CD8-positive, alpha-beta memory T cell (primary cell): Measurements from ENCODE around the gene SCTR. TPM values are rescaled to one million over a fixed set of nuclear protein-coding genes. Genes with fewer than 3 reads are reported as not detected.

Experiments
- CTCF ChIA-PET: fragments of 350-600 bp; sonication (Branson Sonifier 250); formaldehyde crosslinking; loops from one replicate; lab custom pipeline; 2021; ENCODE audit warnings: antibody characterized with exemption; lab: Charles Lee
- POLR2A ChIA-PET: fragments of 350-600 bp; sonication (Branson Sonifier 250); formaldehyde crosslinking; loops from one replicate; lab custom pipeline; 2021; ENCODE audit warnings: antibody characterized with exemption; lab: Charles Lee
- DNase-seq, 5 donors: peaks; one replicate each; pipeline versions ENCODE4 v3.0.0 to v3.0.0-alpha.2; 2020 to 2022; ENCODE audit warnings: mixed read lengths in 1 of 5
- H3K27ac ChIP-seq: one replicate; pipeline ENCODE4 v1.7.0; 2013; ENCODE audit warnings: low read depth, mild to moderate bottlenecking, low read length, moderate library complexity
- H3K27me3 ChIP-seq: 2 replicates; pipeline ENCODE4 v1.7.0; 2013; ENCODE audit warnings: low read length, mild to moderate bottlenecking; ENCODE audit not compliant: insufficient read depth, poor library complexity, severe bottlenecking
- H3K36me3 ChIP-seq: 2 replicates; pipeline ENCODE4 v1.7.0; 2013; ENCODE audit warnings: mild to moderate bottlenecking, low read length, moderate library complexity; ENCODE audit not compliant: insufficient read depth
- H3K4me1 ChIP-seq: 2 replicates; pipeline ENCODE4 v1.7.0; 2013; ENCODE audit warnings: mild to moderate bottlenecking, low read length, moderate library complexity; ENCODE audit not compliant: insufficient read depth
- H3K4me3 ChIP-seq: 2 replicates; pipeline ENCODE4 v1.7.0; 2013; ENCODE audit warnings: mild to moderate bottlenecking, low read length
- H3K9me3 ChIP-seq: 2 replicates; pipeline ENCODE4 v1.7.0; 2013; ENCODE audit warnings: mild to moderate bottlenecking, low read length
- H3K27ac Mint-ChIP-seq, 8 donors: one replicate each; pipeline ENCODE4 v1.8.0; 2020 to 2021; ENCODE audit warnings: mixed read lengths in 8 of 8, mild to moderate bottlenecking in 6 of 8, inconsistent platforms in 3 of 8, moderate library complexity in 3 of 8
- H3K27me3 Mint-ChIP-seq, 2 donors: one replicate each; pipeline ENCODE4 v1.8.0; 2020 to 2021; ENCODE audit warnings: mixed read lengths in 2 of 2, mild to moderate bottlenecking in 1 of 2, moderate library complexity in 1 of 2
- H3K36me3 Mint-ChIP-seq, 3 donors: one replicate each; pipeline ENCODE4 v1.8.0; 2020 to 2021; ENCODE audit warnings: mixed read lengths in 3 of 3, inconsistent platforms in 1 of 3, mild to moderate bottlenecking in 1 of 3
- H3K4me1 Mint-ChIP-seq, 3 donors: one replicate each; pipeline ENCODE4 v1.8.0; 2020 to 2021; ENCODE audit warnings: mixed read lengths in 3 of 3, inconsistent platforms in 1 of 3, mild to moderate bottlenecking in 1 of 3
- H3K4me3 Mint-ChIP-seq, 7 donors: one replicate each; pipeline ENCODE4 v1.8.0; 2020 to 2021; ENCODE audit warnings: mixed read lengths in 7 of 7, mild to moderate bottlenecking in 6 of 7, moderate library complexity in 4 of 7, inconsistent platforms in 2 of 7
- H3K9me3 Mint-ChIP-seq, 5 donors: one replicate each; pipeline ENCODE4 v1.8.0; 2020 to 2022; ENCODE audit warnings: mixed read lengths in 5 of 5, mild to moderate bottlenecking in 3 of 5, moderate library complexity in 2 of 5, inconsistent platforms in 1 of 5
- polyA plus RNA-seq: library from polyadenylated mRNA; unstranded; fragments of 300-500 nt; fragmentation: Illumina TruSeq; gene quantifications from one replicate; pipeline ENCODE4 v1.2.3, GENCODE V29; 2021
- total RNA-seq, 2 experiments: library from RNA; stranded (reverse); gene quantifications; one replicate each; pipeline ENCODE4 v1.2.3, GENCODE V29; 2021

SCTR gene
- total and polyA plus RNA-seq, 3 experiments from 2014 or later = not detected

- peaks cover 4% of the 10 kb centered on the region for H3K27me3 ChIP-seq
- peaks cover 0 to 7% (median 0%) of the 10 kb centered on the region in 5 donors for H3K9me3 Mint-ChIP-seq
- DNase-seq = no peak
- ChIA-PET POLR2A (no interaction called here), CTCF (no interaction called here)
- no peaks in the 10 kb centered on the region for H3K9me3 ChIP-seq
- H3K27ac Mint-ChIP-seq = no peak overlapping the region
- no peaks in the 10 kb centered on the region for H3K4me1 ChIP-seq
- no peak overlapping the region for H3K27ac ChIP-seq
- no peaks in the 10 kb centered on the region for H3K4me1 Mint-ChIP-seq
- H3K36me3 Mint-ChIP-seq = no peaks in the 10 kb centered on the region
- no peaks in the 10 kb centered on the region for H3K36me3 ChIP-seq
- H3K4me3 ChIP-seq = no peak overlapping the region
- H3K4me3 Mint-ChIP-seq = no peak overlapping the region
- H3K27me3 Mint-ChIP-seq = peaks cover 17 to 77% of the 10 kb centered on the region in 2 donors
Measured at GRCh38 chr2:119423811-119424210, 100.5 kb downstream of the SCTR start.

- H3K27ac Mint-ChIP-seq = no peak overlapping the region
- H3K9me3 ChIP-seq = no peaks in the 10 kb centered on the region
- H3K36me3 Mint-ChIP-seq = no peaks in the 10 kb centered on the region
- ChIA-PET POLR2A (no interaction called here), CTCF (no interaction called here)
- DNase-seq = no peak
- peaks cover 4% of the 10 kb centered on the region for H3K27me3 ChIP-seq
- H3K27ac ChIP-seq = no peak overlapping the region
- H3K4me1 ChIP-seq = no peaks in the 10 kb centered on the region
- H3K4me1 Mint-ChIP-seq = no peaks in the 10 kb centered on the region
- peaks cover 17 to 75% of the 10 kb centered on the region in 2 donors for H3K27me3 Mint-ChIP-seq
- no peaks in the 10 kb centered on the region for H3K36me3 ChIP-seq
- no peak overlapping the region for H3K4me3 Mint-ChIP-seq
- peaks cover 0 to 7% (median 0%) of the 10 kb centered on the region in 5 donors for H3K9me3 Mint-ChIP-seq
- H3K4me3 ChIP-seq = no peak overlapping the region
Measured at GRCh38 chr2:119423108-119423444, 101.2 kb downstream of the SCTR start.

- Histone ChIP-seq H3K27ac (no peak overlapping the region), H3K36me3 (no peaks in the 10 kb centered on the region), H3K4me1 (no peaks in the 10 kb centered on the region), H3K4me3 (no peak overlapping the region), H3K9me3 (no peaks in the 10 kb centered on the region), H3K27me3 (peaks cover 4% of the 10 kb centered on the region)
- Mint-ChIP-seq H3K27me3 (peaks cover 19 to 73% of the 10 kb centered on the region in 2 donors), H3K27ac (no peak overlapping the region), H3K36me3 (no peaks in the 10 kb centered on the region), H3K4me3 (no peak overlapping the region), H3K9me3 (peaks cover 0 to 7% (median 0%) of the 10 kb centered on the region in 5 donors), H3K4me1 (no peaks in the 10 kb centered on the region)
- no peak for DNase-seq
- ChIA-PET POLR2A (no interaction called here), CTCF (no interaction called here)
Measured at GRCh38 chr2:119422360-119423107, 101.7 kb downstream of the SCTR start.

GRCh38 chr2:119421741-119422140 lies 102.5 kb downstream of the SCTR start:
- no peaks in the 10 kb centered on the region for H3K9me3 ChIP-seq
- Mint-ChIP-seq H3K4me1 (no peaks in the 10 kb centered on the region), H3K27me3 (peaks cover 17 to 71% of the 10 kb centered on the region in 2 donors), H3K36me3 (no peaks in the 10 kb centered on the region), H3K4me3 (no peak overlapping the region), H3K27ac (no peak overlapping the region), H3K9me3 (peaks cover 0 to 7% (median 0%) of the 10 kb centered on the region in 5 donors)
- H3K4me3 ChIP-seq = no peak overlapping the region
- H3K36me3 ChIP-seq = no peaks in the 10 kb centered on the region
- no peaks in the 10 kb centered on the region for H3K4me1 ChIP-seq
- ChIA-PET POLR2A (no interaction called here), CTCF (no interaction called here)
- no peak overlapping the region for H3K27ac ChIP-seq
- H3K27me3 ChIP-seq = peaks cover 4% of the 10 kb centered on the region
- DNase-seq = no peak

GRCh38 chr2:119421304-119421703 lies 103.0 kb downstream of the SCTR start:
- Histone ChIP-seq H3K4me3 (no peak overlapping the region), H3K9me3 (no peaks in the 10 kb centered on the region), H3K27me3 (peaks cover 4% of the 10 kb centered on the region), H3K27ac (no peak overlapping the region), H3K36me3 (no peaks in the 10 kb centered on the region), H3K4me1 (no peaks in the 10 kb centered on the region)
- no peak overlapping the region for H3K27ac Mint-ChIP-seq
- H3K27me3 Mint-ChIP-seq = peaks cover 17 to 66% of the 10 kb centered on the region in 2 donors
- no peaks in the 10 kb centered on the region for H3K36me3 Mint-ChIP-seq
- POLR2A ChIA-PET = no interaction called here
- H3K4me1 Mint-ChIP-seq = no peaks in the 10 kb centered on the region
- H3K9me3 Mint-ChIP-seq = peaks cover 0 to 7% (median 0%) of the 10 kb centered on the region in 5 donors
- CTCF ChIA-PET = no interaction called here
- no peak overlapping the region for H3K4me3 Mint-ChIP-seq
- no peak for DNase-seq

GRCh38 chr2:119419803-119420508 lies 104.3 kb downstream of the SCTR start:
- DNase-seq = no peak
- Histone ChIP-seq H3K9me3 (no peaks in the 10 kb centered on the region), H3K4me1 (no peaks in the 10 kb centered on the region), H3K36me3 (no peaks in the 10 kb centered on the region), H3K27me3 (peaks cover under 1% of the 10 kb centered on the region), H3K27ac (no peak overlapping the region), H3K4me3 (no peak overlapping the region)
- CTCF ChIA-PET = no interaction called here
- Mint-ChIP-seq H3K4me3 (no peak overlapping the region), H3K27me3 (peaks cover 17 to 59% of the 10 kb centered on the region in 2 donors), H3K27ac (no peak overlapping the region), H3K36me3 (no peaks in the 10 kb centered on the region), H3K9me3 (peaks cover 0 to 7% (median 0%) of the 10 kb centered on the region in 5 donors), H3K4me1 (no peaks in the 10 kb centered on the region)
- POLR2A ChIA-PET = no interaction called here

- Histone ChIP-seq H3K27me3 (no peaks in the 10 kb centered on the region), H3K9me3 (no peaks in the 10 kb centered on the region), H3K4me3 (no peak overlapping the region), H3K4me1 (no peaks in the 10 kb centered on the region), H3K27ac (no peak overlapping the region), H3K36me3 (no peaks in the 10 kb centered on the region)
- Mint-ChIP-seq H3K27me3 (peaks cover 12 to 52% of the 10 kb centered on the region in 2 donors), H3K9me3 (peaks cover 0 to 7% (median 0%) of the 10 kb centered on the region in 5 donors), H3K4me1 (no peaks in the 10 kb centered on the region), H3K4me3 (no peak overlapping the region), H3K36me3 (no peaks in the 10 kb centered on the region), H3K27ac (no peak overlapping the region)
- DNase-seq = no peak
- POLR2A ChIA-PET = no interaction called here
- CTCF ChIA-PET = no interaction called here
Measured at GRCh38 chr2:119419065-119419464, 105.2 kb downstream of the SCTR start.

GRCh38 chr2:119417908-119418307 lies 106.4 kb downstream of the SCTR start:
- H3K4me3 ChIP-seq = no peak overlapping the region
- no peak for DNase-seq
- H3K4me1 Mint-ChIP-seq = no peaks in the 10 kb centered on the region
- H3K27ac ChIP-seq = no peak overlapping the region
- H3K36me3 ChIP-seq = no peaks in the 10 kb centered on the region
- peaks cover 11 to 52% of the 10 kb centered on the region in 2 donors for H3K27me3 Mint-ChIP-seq
- H3K4me3 Mint-ChIP-seq = no peak overlapping the region
- H3K36me3 Mint-ChIP-seq = no peaks in the 10 kb centered on the region
- H3K27ac Mint-ChIP-seq = no peak overlapping the region
- no peaks in the 10 kb centered on the region for H3K9me3 ChIP-seq
- no peaks in the 10 kb centered on the region for H3K27me3 ChIP-seq
- CTCF ChIA-PET = no interaction called here
- no peaks in the 10 kb centered on the region for H3K4me1 ChIP-seq
- H3K9me3 Mint-ChIP-seq = peaks cover 0 to 6% (median 0%) of the 10 kb centered on the region in 5 donors
- POLR2A ChIA-PET = no interaction called here
